Stimulated activated CD8-positive, alpha-beta memory T cell treated with anti-CD3 and anti-CD28 coated beads, Interleukin-12 subunit alpha, Interleukin-12 subunit beta, amount 100 ng/mL, for 24 hours (primary cell): ENCODE results near the gene TEX51.

Source experiments
- DNase-seq: peaks from one replicate; pipeline ENCODE4 v3.0.0-alpha.2; 2020; ENCODE audit errors: extremely low read depth

The TEX51 gene

GRCh38 chr2:126898636-126899035 lies at the start of gene TEX51:
Gene TEX51 (plus strand): TSS chr2:126898890. CDS start chr2:126898919, 29 bp downstream.
- no peak for DNase-seq

GRCh38 chr2:126849054-126849453 lies 49.6 kb upstream of the TEX51 start:
- DNase-seq: no peak

- no peak for DNase-seq
These were observed 49.2 kb upstream of the TEX51 start for GRCh38 chr2:126849486-126849885.

- DNase-seq: no peak
These were observed 48.6 kb upstream of the TEX51 start for GRCh38 chr2:126849991-126850535.

GRCh38 chr2:126850940-126851339 lies 47.8 kb upstream of the TEX51 start:
- no peak for DNase-seq

- DNase-seq: no peak
These were observed 46.9 kb upstream of the TEX51 start for GRCh38 chr2:126851756-126852155.

- DNase-seq: no peak
These were observed 46.3 kb upstream of the TEX51 start for GRCh38 chr2:126852361-126852760.

- no peak for DNase-seq
These were observed 43.1 kb upstream of the TEX51 start for GRCh38 chr2:126855606-126856005.

GRCh38 chr2:126856403-126856802 lies 42.3 kb upstream of the TEX51 start:
- no peak for DNase-seq

- no peak for DNase-seq
These were observed 41.2 kb upstream of the TEX51 start for GRCh38 chr2:126857502-126857901.

- no peak for DNase-seq
These were observed 40.7 kb upstream of the TEX51 start for GRCh38 chr2:126858013-126858412.

GRCh38 chr2:126858436-126858835 lies 40.3 kb upstream of the TEX51 start:
- DNase-seq: no peak

- no peak for DNase-seq
These were observed 39.7 kb upstream of the TEX51 start for GRCh38 chr2:126858991-126859390.

- DNase-seq: no peak
These were observed 39.1 kb upstream of the TEX51 start for GRCh38 chr2:126859631-126860030.

- DNase-seq: no peak
These were observed 38.3 kb upstream of the TEX51 start for GRCh38 chr2:126860385-126860784.

GRCh38 chr2:126862730-126863129 lies 36.0 kb upstream of the TEX51 start:
- DNase-seq: no peak

GRCh38 chr2:126863336-126864015 lies 35.2 kb upstream of the TEX51 start:
- DNase-seq: no peak

- DNase-seq: no peak
These were observed 33.8 kb upstream of the TEX51 start for GRCh38 chr2:126864861-126865260.

GRCh38 chr2:126866451-126866850 lies 32.2 kb upstream of the TEX51 start:
- no peak for DNase-seq

GRCh38 chr2:126874961-126875360 lies 23.7 kb upstream of the TEX51 start:
- no peak for DNase-seq

- no peak for DNase-seq
These were observed 22.1 kb upstream of the TEX51 start for GRCh38 chr2:126876631-126877030.

- DNase-seq: no peak
These were observed 21.6 kb upstream of the TEX51 start for GRCh38 chr2:126877041-126877440.

GRCh38 chr2:126877861-126878565 lies 20.7 kb upstream of the TEX51 start:
- no peak for DNase-seq
